Raji (cell line): Measurements from ENCODE around the gene ZNRF2.

Source experiments
- POLR2A ChIP-seq: IDR thresholded peaks from 2 replicates; pipeline ENCODE4 v1.6.1; 2011; ENCODE audit warnings: low read depth, low read length, control low read depth; ENCODE audit not compliant: insufficient read depth

The ZNRF2 gene

DNA sequence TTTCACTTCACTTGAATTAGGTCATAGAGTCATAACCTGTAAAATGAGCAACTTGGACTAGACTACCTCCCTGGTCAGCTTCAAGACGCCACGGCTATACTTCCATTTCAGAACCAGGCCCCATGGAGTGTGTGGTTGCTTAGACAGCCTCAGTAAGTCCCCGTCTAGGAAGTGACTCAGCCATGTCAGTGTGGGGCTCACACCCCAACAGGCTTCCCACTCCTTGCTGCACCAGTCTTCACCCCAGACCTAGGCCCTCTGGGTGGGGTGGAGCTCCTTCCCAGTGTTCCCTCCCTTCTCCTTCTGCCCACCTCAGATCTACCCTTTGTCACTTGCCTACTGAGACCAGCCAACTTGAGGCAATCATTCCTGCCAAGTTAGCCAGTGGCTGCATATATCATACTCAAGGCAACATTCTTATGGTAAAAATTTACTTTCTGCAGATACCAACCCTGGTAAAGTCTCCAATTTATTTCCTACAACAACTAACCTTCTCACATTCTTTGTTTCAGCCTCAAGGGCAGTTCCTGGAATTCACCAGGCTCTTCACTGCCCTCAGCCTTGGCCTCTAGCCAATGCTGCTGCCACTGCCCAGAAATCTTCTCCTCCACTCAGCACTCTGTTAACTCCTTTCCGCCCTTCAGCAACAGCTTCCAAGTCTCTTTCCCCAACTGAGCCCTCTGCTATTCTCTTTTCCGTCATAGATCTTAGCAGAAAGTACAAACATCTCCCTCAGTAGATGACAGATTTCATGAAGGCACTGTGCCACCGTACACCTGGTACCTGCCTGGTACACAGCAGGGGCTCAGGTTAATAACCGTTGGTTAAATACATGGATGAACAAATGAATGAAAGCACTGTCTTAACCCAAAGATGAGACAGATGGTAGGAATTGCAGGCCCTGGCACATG, 31.3 kb upstream of the ZNRF2 start:
- no peak for TF ChIP-seq POLR2A

DNA sequence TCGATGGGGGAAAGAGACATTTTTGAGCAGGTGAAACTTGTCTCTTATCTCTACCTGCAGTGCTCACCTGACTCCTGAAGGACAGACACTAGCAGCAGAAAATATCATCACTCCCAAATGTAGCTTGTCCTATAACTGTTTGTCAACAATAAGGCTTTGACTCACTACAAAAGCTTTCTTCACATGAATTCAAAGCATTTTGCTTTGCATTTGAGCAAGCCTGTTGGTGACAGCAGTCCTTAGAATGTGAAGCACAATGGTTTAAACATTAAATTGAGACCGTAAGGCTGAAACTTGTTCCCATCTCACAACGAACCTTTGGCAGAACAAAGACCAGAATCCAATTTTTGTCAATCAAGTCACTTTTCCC, 30.6 kb upstream of the ZNRF2 start:
- TF ChIP-seq POLR2A = no peak

DNA sequence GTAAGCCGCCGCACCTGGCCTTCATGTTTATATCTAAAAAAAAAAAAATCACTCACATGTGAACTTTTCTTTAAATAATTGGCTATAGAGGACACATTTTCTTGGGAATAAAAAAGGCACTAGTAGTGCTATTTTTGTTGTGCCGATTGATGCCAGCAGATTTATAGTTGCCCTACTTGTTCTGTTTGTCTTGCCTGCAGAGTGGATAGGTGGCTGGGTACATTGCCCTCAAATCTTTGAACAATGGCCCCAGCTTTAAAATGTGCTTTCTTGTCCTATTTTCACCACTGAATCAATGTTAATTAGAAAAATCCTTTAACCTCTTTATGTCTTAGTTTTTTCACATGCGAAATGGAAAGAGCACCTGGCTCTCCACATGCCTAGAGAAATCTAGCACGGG, 30.1 kb upstream of the ZNRF2 start:
- no peak for TF ChIP-seq POLR2A

DNA sequence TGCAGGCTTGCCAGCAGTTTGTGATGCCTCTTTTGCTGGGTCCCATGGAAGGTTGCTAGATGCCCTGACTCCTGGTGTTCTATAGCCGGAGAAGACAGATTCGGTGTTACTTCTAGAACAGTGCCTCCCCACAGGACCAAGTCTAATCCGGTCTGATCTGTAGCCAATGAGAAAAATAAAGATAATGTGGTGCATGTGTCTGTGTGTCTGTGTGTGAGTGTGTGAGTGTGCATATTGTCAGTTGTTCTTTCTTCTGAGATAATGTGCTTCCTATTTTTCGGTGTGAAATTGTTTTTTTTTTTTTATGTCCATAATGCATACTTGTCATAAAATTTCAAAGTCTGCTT, 29.7 kb upstream of the ZNRF2 start:
- no peak for TF ChIP-seq POLR2A

DNA sequence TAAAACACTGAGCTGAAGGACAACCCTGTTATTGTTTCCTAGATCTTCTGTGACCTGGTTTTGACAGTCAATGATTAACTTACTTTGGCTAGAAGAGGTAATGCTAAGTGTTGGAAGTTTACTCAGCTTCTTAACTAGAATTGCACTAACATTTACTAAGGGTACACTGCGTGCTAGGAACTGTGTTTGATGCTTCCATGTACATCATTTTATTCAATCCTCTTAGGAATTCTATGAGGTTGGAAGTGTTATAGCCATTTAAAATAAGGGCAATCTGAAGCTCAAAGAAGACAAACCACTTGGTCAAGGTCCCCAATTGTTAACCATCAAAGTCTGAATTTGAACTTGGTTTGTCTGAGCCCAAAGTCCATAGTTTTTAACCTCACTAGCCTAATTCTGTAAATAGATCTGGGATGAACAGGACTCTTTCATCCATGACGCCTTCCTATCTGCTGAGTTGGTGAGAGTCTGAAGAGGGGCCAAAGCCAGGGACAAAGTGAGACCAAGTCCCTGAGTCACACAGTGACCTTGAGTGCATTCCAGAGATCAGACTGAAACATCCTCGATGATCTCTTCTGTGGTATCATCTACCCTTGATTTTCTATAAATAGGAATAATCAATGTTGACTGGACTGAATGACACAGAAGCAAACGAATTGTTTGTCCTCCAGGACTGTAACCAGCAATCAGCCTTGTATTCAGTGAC, 29.2 kb upstream of the ZNRF2 start:
- no peak for TF ChIP-seq POLR2A

DNA sequence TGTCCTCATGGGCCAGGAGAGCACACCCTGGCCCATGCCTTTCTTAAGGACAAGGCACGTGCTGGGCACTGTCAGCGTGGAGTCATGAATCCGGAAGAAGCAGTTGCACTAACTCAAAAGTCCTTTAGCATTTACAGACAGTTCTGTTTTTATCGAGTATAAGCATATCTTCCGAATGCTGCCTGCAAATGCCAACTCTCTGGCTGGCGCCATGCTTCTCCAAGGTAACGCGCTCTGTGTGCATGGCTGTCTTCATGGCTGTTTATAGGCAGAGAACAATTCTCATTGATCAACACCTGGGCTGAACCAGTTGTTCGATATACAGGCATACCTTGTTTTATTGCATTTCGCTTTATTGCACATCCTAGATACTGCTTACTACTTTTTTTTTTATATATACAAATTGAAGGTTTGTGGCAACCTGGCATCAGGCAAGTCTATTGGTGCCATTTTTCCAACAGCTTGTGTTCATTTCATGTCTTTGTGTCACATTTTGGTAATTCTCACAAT, 28.0 kb upstream of the ZNRF2 start:
- TF ChIP-seq POLR2A = no peak

DNA sequence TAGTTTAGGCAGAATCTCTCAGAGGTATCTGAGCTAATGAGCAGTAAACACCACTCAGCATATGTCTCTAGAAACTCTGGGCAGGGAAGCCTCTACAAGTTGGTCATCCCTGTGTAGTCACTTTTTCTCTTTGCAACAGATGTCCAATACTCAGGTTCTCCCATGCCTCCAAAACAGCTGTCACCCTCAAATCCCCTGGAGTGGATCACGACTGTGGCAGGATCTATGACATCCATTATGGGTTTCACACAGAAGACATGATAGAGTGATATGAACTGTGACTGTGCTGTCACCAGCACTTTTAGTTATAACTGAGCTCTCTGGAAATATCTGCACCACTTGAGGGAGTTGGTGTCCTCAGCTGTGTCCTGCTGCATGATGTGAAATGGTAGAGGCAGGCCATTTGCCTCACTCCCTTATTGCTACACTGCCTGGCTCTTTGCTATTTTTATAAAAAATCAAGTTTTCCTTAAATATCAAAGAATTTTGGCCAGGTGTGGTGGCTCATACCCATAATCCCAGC, 24.1 kb upstream of the ZNRF2 start:
- no peak for TF ChIP-seq POLR2A

DNA sequence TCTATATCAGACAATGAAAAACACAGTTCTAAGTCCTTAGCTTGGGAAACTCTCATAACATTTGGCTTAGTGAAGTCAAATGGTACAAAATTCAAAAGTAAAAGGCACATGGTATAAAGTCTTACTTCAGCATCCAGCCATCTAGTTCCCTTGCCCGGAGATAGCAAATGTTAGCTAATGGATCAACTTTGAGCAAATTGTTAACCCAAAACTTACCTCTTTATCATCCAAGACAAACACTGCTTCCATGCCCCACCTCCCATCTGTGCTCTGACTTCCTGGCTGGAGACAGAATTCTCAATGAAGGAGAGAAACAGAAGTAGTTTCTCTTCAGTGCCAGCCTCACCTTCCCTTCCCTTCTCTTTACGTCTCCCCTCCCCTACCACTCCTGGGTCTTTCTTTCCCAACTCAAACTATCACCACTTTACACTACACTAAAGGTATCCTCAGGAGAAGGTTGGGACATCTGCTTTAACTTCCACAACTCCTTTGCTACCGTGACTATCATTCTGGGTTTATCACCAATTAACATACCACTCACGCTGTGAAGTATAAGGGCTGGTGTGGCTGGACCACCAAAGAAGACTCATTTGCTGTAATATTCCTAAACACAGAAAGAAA, 21.2 kb upstream of the ZNRF2 start:
- no peak for TF ChIP-seq POLR2A

DNA sequence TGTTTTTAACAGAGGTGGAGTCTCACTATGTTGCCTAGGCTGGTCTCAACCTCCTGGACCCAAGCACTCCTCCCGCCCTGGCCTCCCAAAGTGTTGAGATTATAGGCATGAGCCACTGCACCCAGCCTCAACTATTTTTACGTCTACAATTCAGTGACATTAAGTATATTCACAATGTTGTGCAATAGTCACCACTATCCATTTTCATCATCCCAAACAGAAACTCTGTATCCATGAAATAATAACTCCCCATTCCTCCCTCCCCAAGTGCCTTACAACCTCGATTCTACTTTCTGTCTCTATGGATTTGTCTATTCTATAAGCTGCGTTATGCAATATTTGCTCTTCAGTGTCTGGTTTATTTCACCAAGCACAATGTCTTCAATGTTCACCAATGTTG, 20.3 kb upstream of the ZNRF2 start:
- no peak for TF ChIP-seq POLR2A

DNA sequence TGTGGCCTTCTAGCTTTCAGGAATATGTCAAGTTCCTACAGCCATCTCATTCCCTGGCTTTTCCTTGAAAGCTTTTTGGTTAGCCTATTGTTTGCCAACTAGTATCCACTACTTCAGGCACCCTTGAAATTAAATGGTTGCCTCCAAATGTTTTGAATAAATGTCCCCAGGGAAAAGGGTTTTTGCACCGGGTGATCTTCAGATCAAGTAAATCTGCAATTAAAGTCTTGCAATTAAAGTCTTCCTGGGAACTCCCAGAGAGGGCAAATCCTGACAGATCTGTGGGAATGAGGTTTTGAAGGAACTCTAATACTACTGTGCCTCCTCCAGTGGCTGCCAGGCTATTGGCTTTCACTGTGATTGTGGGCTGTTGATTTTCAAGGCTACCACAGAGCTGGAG, 17.7 kb upstream of the ZNRF2 start:
- no peak for TF ChIP-seq POLR2A

DNA sequence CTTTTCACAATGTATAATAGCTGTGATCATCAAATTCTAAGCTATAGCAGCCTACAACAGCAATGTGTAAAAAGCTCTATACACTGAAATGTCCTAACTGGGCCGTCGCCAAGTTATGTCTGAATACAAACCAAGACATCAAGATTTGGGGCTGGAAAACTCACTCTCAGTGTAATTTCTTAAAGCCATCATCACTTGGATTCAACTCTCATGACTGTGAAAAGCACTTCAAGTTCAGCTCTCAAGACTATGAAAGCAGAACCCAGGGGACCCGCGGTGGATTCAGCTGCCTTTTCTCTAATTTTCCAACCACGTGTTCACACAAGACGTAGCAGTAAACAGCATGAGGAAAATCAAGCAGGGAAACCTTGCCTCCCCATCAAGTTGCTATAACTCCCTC, 15.8 kb upstream of the ZNRF2 start:
- TF ChIP-seq POLR2A = no peak

DNA sequence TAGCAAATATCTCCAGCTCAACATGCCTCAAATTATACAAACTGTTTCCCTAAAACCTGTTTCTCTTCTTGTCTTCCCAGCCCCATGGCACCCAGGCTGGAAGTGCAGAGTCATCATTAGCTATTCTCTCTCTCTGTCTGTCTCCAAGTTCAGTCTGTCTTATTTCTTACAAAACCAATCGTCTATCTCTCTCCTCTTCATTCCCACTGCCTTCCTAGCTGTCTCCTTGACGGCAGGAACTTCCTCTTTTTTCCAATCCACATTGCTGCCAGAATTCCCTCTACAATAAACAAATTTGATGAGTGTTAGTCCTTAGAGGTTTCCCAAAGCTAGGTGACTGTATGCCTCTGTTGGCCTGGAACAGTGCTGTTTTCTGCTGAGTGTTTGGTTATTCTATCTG, 14.9 kb upstream of the ZNRF2 start:
- no peak for TF ChIP-seq POLR2A

DNA sequence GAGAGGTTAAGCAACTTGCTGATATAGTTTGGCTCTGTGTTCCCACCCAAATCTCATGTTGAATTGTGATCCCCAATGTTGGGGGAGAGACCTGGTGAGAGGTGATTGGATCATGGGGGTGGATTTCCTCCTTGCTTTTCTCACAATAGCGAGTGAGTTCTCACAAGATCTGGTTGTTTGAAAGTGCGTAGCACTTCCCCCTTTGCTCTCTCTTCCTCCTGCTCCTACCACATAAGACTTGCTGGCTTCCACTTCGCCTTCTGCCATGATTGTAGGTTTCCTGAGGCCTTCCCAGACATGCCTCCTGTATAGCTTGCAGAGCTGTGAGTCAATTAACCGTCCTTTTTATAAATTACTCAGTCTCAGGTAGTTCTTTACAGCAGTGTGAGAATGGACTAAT, 13.5 kb upstream of the ZNRF2 start:
- TF ChIP-seq POLR2A = no peak

DNA sequence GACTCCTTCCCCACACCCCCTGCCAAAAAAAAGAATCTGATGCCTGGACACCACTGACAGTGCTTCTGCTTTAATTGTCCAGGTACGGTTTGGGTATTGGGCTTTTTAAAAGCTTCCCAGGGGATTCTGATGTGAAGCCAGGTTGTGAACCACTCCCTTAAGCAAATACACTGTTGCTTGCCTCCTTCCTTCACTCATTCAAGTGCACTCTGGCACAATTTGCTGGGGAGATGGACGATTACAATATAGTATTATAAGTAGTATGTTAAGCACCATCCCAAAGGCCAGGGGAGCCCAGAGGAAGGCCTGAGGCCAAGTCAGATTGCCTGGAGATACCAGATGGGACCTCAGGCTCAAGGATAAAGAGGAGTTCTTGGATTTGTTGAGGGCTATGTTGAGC, 12.3 kb upstream of the ZNRF2 start:
- TF ChIP-seq POLR2A = no peak

DNA sequence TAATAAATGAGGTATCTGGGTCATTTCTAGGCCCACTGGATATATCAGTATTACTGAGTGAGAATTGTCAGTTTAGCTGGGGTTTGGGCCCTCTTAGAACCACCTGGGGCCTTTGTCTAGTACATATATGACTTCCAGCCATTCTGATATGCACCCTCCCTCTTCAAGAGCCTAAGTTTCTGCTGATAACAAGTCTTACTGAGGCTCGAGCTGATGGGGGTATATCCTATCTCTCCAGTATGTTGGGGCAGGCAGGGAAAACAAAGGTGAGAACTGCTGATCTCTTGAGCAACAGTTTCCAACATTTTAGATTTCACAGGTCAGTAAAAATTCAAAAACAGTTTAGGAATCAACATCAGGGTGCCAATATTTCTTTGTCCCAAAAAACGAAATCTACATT, 10.8 kb upstream of the ZNRF2 start:
- no peak for TF ChIP-seq POLR2A

DNA sequence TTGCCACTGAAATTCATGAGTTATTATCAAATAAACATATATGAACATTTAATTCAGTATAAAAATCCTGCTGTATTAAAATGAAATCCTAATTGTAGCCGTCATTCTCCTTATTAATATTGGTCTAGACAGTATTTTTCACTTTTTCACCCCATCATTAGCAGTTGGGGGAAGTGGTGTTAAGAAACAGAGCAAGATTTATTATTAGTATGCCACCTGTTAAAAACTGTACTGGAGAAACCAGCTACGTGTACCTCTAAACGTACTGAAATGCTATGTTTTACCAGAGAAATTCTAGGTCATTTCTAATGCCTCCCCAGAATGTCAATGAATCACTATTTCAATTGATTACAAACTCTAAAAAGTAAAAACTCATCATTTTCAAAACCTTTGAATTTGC, 9.8 kb upstream of the ZNRF2 start:
- TF ChIP-seq POLR2A = no peak
